H1 (cell line): ENCODE measurements around the gene LRBA. TPM values are rescaled to one million over a fixed set of nuclear protein-coding genes. Genes with fewer than 3 reads are reported as not detected.

Experiments
- CTBP2 ChIP-seq: IDR thresholded peaks from 2 replicates; pipeline ENCODE4 v1.7.0; 2011; ENCODE audit warnings: borderline replicate concordance, mild to moderate bottlenecking, moderate library complexity, mixed read lengths, low read length; ENCODE audit not compliant: insufficient read depth, insufficient read length
- EGR1 ChIP-seq: IDR thresholded peaks from 2 replicates; pipeline ENCODE4 v1.6.1; 2011; ENCODE audit warnings: low read depth, low read length, borderline replicate concordance
- HDAC6 ChIP-seq: IDR thresholded peaks from one replicate; pipeline ENCODE4 v1.7.1; 2012; ENCODE audit warnings: low read depth, mild to moderate bottlenecking, inconsistent platforms, low read length, moderate library complexity
- JUN ChIP-seq: IDR thresholded peaks from 2 replicates; pipeline ENCODE4 v1.6.1; 2011; ENCODE audit warnings: low read depth, mild to moderate bottlenecking, improper control_type of control experiment, low read length
- NRF1 ChIP-seq: IDR thresholded peaks from 2 replicates; pipeline ENCODE4 v1.6.1; 2011; ENCODE audit warnings: mild to moderate bottlenecking, low read depth, low read length, improper control_type of control experiment
- SUZ12 ChIP-seq: fragments of 200-600 bp; sonication (generic); IDR thresholded peaks from 2 replicates; pipeline ENCODE4 v1.6.1; 2012; ENCODE audit warnings: mild to moderate bottlenecking, inconsistent platforms, low read length, moderate library complexity, mixed read lengths
- USF2 ChIP-seq: IDR thresholded peaks from 2 replicates; pipeline ENCODE4 v1.6.1; 2011; ENCODE audit warnings: low read length, improper control_type of control experiment
- polyA plus RNA-seq, 7 experiments: library from polyadenylated mRNA; depleted of rRNA in 3 of 7; stranded (reverse) in 5 of 7; unstranded in 2 of 7; fragments of >200 nt in 5 of 7; fragments of 200-250 nt in 2 of 7; gene quantifications; 1 replicate in 5 of 7; 2 replicates in 1 of 7; 4 replicates in 1 of 7; pipeline versions ENCODE4 v1.2.1 to v1.2.3, GENCODE V29; 2011 to 2013; ENCODE audit warnings: missing spikeins in 2 of 7, mixed read lengths in 2 of 7
- total RNA-seq: library from RNA; stranded (reverse); fragmentation: NEBNext Ultra II Directional; extraction: Animal tissue kit (Norgen Biotek cat#: 25700); gene quantifications from 2 replicates; pipeline ENCODE4 v1.2.1, GENCODE V29; 2021

LRBA gene
- total and polyA plus RNA-seq, 2 of the 8 experiments (the other 6 are each of a cell fraction or from before 2014, with no cell fraction given): 54.6 to 83.2 TPM

- TF ChIP-seq EGR1: no peak
- no peak for TF ChIP-seq SUZ12
- TF ChIP-seq NRF1: no peak
- no peak for TF ChIP-seq USF2
- TF ChIP-seq HDAC6: no peak
- no peak for TF ChIP-seq JUN
- TF ChIP-seq CTBP2: no peak
Measured at GRCh38 chr4:151012376-151012775, 2.7 kb downstream of the LRBA start (continued).
